GM21619 (cell line): ENCODE measurements around the gene HIRA.
"Not testable (repeated sequence)": the region's sequence is repeated elsewhere in the genome, so short reads cannot be mapped to it uniquely, and the experiment has no call there.

ENCODE experiments used
- ATAC-seq: cut with Tn5 transposase; IDR thresholded peaks from one replicate; pipeline ENCODE4 v1.9.1; 2021; ENCODE audit not compliant: unreplicated experiment

The HIRA gene

DNA sequence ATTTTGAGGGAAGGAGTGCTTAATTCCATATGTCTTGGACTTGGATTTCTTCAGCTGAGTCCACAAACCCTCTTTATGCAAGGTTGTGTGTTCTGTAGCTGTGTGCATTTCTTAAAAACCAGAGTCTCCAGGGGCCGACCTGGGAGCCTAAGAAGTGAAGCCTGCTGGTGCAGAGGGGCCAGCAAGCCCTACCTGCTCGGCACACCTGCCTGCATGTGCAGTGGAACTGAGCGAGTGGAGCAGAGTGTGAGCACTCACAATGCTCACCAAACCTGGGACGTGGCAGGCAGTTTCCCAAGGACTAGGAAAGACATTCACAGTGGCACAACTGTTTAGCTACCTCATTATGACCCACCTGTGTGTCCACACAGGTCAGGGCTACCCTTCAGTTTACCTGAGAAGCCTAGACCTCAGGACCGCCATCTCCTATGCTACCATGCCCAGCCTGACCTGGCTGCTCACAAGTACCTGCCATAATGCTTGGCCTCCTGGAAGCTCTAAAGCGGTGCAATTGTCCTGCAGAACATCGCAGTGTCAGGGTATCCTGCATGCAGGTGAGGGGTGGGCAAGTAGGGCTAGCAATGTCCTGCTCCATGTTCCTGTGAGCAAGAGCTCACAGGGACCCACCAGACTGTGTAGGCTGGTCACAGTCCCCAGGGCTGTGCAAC, 12.1 kb upstream of the HIRA start:
- ATAC-seq, result no peak

DNA sequence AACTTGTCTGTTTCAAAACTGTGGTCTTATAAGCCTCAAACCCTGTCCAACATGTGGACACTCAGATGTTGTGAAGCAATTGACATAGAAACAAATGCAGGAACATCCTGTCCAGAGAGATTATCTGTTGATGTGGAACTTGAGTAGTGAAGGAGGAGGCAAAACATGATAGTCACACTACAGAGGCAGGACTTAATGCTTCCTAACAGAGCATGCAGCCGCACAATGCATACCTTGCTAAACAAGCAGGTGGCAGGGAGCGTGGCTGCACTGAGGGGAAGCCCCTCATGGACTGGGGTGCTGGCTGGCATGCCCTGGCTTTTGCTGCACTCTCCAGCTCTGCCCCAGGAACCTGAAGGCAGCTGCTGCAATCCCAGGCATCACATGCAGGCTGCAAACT, 10.6 kb upstream of the HIRA start:
- no peak for ATAC-seq

DNA sequence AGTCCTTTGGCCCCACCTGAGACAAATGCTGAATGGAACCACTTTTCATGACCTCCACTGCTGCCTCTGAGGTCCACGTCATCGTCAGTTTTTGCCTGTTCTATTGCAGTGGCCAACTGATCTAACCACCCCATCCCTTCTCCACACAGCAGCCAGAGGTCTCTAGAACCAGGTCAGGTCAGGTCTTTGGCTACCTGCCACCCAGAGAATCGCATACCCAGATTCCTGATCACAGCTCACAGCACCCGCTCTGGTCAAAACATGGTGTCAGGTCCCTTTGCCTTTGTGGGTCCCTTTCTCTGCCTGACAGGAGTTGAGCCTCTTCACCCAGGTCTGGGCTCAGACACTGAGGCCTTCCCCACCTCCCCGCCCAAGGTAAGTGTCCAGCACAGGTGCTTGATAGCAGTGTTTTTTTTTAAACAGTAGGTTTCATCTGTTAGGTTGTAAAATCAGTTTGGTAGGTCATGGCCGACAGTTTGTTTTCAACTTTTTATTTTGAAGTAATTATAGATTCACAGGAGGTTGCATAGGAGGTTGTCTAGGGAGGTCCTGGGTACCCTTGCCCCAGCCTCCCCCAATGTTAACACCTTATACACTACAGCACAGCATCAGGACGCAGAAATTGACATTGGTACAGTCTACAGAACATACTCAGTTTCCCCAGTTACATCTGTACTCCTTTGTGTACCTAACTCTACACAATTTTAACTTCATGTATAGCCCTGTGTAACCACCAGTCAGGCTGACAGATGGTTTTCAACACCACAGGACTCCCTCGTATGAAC, 9.1 kb upstream of the HIRA start:
- ATAC-seq, result no peak

- ATAC-seq, result no peak
Measured at GRCh38 chr22:19438298-19438697, 6.8 kb upstream of the HIRA start.

- not testable (repeated sequence) for ATAC-seq
Measured at GRCh38 chr22:19436444-19437161, 5.1 kb upstream of the HIRA start.

GRCh38 chr22:19434829-19435580, 3.5 kb upstream of the HIRA start:
- ATAC-seq, result no peak

GRCh38 chr22:19434401-19434800, 2.9 kb upstream of the HIRA start:
- ATAC-seq, result no peak

GRCh38 chr22:19432133-19432851, 759 bp upstream of the HIRA start, which contains the start of gene MRPL40:
MRPL40 (plus strand) TSS chr22:19432545; CDS start chr22:19432555, 10 bp downstream.
- peak; percentile 70 for ATAC-seq

DNA sequence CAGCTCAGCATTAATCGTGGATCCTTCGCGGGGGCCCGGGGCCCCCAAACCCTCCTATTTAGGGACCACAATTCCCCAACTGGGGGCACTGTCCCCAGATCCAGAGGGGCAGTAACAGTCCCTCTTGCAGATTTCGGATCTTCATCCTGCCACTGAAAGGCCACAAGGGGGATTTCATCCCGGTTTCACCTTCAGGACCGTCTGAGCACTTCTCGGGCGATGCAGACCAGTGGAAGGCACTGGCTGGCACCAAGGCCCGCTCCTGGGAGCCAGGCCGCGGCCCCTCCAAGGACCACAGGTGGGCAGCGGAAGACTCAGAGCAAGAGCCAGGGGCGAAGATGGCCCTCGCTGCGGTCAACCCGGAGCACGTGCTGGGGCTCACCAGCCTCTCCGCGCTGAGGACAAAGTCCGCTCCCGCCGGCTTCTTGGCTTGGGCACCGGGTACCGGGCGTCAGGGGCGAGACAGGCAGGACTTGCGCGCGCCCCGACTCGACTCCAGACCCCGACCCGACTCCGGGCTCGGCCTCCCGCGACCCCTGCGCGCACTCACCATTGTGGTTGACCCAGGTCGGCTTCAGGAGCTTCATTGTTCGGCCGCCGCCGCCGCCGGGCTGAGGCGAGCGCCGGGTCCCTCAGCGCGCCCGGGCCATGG, 517 bp downstream of the HIRA start:
- no peak for ATAC-seq

- no peak for ATAC-seq
Measured at GRCh38 chr22:19429950-19430889, 1.3 kb downstream of the HIRA start.

- ATAC-seq, result no peak
Measured at GRCh38 chr22:19424186-19424500, 7.4 kb downstream of the HIRA start.

GRCh38 chr22:19422440-19423301, 8.9 kb downstream of the HIRA start:
- no peak for ATAC-seq

- ATAC-seq, result no peak
Measured at GRCh38 chr22:19420321-19420720, 11.2 kb downstream of the HIRA start.

DNA sequence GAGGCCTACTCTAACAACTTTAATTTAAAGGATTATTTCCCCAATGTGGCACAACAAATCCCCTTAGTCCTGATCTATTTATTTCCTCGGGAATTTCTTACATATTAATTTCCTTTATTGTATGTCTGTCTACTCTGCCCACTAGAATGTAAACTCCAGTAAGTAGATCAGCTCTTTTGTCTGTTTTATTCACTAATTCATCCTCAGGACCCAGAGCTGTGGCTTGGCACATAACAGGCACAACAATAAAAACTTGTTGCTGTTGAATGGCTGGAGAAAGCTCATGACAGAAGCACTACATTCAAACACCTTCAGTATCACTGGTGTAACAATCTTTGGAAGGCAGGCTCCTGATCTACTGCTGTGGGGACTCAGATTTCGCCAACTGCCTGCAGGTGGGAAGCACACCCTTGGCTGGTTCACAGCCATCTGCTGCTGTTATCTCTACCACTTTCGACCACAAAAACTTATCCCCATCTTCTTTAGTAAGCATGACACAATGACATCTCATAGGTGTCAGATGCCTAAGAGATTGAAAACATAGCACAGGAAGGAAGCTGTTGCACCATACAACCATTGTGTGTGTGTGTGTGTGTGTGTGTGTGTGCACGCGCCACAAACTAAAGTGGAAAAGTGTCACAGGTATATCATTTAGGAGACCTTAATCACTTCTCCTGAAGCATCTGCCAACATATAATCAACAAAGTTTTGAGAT, 11.9 kb downstream of the HIRA start:
- ATAC-seq, result no peak

GRCh38 chr22:19419086-19419463, 12.5 kb downstream of the HIRA start:
- ATAC-seq, result no peak

DNA sequence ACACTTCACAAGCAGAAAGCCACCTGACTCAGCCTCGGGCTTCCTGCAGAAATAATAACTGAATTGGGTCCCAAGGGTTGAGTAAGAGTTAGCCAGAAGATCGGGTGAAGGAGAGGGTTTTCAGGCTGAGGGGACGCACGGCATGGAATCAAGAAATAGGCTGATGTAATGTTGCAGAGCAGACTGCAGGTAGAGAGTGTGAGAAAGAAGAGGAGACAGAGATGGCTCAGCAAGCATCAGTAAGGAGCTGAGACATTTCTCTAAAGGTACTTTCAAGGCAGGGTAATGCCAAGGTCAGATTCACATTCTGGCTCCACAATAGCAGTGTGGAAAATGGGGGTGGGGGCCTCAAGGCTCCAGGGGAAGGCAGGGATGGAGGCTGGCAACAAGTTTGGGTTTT, 18.6 kb downstream of the HIRA start:
- ATAC-seq, result no peak

DNA sequence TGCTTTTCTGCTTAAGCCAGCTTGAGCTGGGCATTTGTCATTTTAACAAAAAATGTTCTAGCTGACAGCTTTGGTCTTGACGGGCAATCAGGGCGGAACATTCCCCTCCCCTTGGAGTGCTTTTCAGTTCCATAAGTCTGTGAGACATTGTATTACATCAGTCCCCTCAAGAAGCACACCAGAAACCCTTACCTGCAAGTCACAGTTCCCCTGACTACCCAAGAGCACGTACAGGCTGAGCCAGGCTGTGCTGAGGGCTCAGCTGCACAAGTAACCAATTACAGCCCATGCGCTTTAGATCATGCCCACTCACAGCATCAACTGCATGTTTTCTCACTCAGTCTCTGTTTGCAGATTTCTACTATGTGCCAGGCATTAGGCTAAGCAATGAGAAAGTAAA, 19.1 kb downstream of the HIRA start:
- ATAC-seq, result no peak

DNA sequence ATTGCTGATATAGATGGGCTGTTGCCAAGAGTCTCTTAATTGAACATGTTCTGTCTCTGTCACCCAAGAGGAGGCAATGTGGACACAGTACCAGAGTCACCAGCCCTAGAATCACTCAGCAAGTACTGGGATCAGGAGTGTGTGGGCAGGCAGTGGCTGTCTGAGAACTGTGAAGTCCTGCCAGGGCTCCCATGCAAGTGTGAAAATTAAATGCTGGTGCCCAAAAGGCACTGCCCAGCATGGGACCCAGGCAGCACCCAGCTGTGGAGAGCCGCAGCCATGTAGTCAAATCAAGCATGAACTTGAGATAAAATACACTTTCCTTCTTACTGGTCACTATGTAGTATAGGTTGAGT, 19.9 kb downstream of the HIRA start:
- ATAC-seq, result no peak
